HuH-7 (cell line): ENCODE results near the gene CKAP4.

Experiments
- DNase-seq: peaks from one replicate; pipeline ENCODE4 v3.0.0; 2011; ENCODE audit warnings: low spot score

CKAP4 gene

DNA sequence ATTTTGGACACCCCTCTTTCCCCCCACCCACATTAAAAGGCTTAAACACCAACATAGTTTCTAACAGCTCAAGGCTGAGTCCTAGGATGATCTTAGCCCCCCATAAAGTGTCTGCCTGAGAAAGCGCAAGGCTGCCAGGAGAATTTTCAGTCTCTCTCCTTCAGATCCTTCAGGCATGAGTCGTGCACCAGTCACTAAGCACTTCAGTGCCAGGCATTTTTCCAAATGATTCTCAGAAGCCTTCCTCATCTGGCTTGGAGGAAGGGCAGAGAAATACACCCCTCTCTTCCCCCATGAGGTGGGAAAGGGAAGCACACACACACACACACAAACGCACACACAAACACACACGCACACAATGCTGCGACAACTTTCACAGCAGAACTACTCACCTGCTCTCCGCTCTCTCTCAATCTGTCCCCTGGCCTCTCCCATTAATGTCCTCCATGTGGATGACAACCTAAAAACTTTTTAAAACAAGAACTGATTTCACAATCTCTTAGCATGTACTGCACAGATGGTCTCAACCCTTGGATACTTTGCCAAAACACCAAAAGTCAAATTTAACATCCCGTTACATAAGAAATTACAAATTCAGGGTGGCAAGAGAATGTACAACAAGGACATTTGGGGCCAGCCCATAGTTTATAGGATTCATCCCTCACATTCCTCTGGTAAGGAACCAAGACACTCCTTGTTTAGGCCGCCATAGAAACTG is 49.8 kb downstream of the CKAP4 start:
- DNase-seq: no peak

DNA sequence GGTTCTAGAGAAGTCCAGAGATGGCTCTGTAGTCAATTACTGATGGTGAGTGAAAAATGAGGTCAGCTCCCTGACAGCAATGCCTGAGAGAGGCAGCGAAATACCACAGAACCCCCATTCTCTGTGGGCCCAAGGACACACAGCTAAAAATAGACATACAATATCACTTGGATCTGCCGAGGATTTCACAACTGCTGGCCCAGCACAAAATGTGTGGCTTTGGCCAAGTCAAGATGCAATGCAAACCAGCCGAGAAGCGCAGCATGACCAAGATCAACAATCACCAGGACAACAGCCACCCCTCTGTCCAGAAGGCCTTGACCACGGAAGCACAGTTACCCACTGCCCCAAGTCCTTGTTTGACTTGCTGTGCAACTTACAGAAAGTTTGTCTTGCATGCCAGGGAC is 52.2 kb downstream of the CKAP4 start:
- peak; percentile 25 for DNase-seq

DNA sequence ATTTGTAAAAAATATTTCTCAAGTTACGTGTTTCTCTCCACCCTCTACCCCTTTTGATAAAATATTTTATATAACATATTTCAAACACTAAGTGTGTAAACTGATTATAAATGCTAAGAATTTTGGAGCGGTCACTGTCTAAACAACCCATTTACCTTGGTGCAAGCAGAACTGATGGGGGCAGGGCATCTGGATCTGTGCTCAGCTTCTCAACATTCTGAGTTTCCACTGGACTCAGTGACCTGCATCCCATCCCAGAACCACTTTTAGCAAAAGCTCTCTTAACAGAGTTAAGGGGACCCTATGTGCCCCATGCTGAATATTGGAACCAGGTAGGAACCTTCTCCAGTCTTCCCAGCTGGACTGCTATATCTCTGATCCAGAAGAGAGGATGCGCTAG is 53.5 kb downstream of the CKAP4 start:
- no peak for DNase-seq

DNA sequence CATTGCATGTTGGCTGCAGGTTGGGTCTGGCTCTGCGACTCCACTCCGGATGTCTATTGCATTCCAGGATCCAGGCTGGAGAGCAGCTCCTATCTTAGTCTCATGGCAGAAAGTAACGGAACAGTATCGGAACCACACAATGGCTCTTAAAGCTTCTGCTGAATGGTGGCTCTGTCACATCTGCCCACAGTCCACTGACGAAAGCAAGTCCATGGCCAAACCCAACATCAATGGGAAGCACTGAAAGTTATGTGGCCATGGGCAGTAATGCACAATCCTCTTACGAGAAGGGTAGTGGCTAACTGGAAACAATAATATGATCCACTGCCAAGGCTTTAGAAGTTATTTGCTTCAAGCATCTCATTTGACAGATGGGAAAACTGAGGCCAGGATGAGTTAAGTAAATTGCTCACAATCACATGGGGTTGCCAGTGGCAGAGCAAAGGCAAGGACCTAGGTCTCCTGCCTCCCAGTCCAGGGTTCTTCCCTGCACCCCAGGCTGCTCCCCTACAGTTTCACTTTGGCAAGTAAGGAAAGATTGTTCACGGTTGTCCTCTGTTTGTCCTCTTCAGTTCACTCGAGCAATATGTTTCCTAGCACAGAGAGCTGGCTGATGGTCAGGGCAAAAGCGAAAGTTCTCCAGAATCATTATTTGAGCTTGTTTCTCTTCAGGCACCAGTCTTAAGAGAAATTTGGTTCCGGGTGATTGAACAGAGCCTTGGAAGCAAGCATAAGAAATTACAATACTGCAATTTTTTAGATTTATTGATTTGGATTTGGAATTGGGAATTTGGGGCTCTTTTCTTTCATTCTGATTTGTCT is 54.2 kb downstream of the CKAP4 start:
- DNase-seq: no peak

DNA sequence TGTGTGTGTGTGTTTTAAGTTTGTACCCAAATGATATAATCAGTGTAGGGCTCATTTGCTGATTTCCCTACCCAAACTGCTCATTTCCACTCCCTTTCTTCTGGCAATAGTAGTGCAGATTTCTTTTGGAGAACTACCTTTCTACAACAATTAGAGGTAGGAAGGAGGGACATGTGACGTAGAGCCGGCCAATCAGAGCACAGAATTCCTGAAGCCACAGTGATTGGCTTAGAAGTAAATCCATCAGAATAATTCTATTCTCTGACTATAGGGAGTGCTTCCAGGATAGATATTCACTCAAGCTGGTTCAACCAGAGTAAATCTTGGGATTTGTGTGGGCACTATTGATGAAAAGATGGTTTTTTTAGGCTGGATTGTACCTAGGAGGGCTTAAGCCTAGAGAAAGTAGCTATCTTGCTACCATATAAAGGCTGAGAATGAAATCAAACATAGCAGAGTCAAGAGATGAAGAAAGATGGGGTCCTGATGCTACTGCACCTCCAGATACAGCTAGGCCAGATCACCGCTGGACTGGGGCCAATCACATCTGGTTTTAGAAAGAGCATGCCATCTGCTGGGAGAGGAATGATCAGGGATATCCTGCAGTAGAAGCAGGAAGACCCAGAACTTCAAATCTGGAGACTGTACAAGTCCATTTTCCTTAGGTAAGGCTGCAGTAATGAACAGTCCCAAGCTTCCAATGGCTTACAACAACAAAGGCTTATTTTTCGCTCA is 55.0 kb downstream of the CKAP4 start:
- DNase-seq: no peak

DNA sequence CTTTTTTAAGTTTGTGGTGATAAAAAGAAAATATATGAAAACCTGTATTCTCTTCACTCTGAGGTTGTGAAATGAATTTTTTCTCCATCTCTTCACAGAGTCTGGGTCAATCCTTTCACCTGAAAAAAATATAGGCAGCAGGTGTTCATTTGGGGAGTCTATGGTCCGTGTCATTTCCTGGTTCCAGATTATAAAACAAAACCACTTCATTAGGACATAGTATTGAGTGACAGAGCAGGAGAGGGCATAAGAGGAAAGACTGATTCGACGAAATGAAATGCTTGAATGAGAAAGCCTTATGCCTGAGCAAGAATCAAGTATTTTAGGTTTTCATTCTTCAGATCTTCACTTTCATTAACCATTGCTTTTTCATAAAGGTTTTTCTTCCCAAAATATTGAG is 57.2 kb downstream of the CKAP4 start:
- no peak for DNase-seq

DNA sequence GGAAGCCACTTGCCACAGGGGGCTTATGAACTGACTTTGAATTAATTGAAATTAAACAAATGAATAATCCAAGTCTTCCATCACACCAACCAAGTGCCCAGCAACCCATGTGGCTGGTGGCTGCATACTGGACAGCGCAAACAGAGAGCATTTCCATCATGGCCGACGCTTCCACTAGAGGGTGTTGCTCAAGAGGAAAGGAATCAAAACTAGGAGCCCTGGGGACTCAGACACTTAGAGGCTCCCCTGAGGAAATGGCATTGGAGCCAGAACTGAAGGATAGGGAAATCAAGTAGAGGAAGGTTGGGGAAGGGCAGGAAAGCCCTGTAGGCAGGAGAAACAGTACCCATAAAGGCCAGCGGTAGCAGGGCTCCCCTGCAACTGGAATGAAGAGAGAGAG is 58.5 kb downstream of the CKAP4 start:
- no peak for DNase-seq

DNA sequence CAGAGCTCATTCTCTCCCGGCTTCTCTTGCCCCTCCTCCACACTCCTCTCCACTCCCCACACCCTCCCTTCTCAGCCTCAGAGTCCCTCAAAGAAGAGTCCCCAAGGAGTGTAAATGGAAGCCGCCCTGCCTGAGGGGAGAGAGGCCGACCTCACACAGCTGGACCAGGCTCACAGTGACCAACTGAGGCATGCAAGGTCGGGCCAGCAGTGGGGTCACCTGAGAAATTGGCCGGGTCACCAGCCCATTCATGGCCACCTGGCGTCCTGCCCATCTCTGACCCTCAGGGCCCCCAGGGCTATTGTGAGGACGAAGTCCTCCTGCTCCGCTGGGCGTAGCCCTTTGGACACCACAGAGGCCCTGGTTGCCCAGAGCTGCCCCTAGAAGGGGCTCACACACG is 59.6 kb downstream of the CKAP4 start:
- DNase-seq: peak; percentile 35
